ENCODE measurements around the gene STN1.

Gene STN1

GRCh38 chr10:103941801-103942200 lies 23.8 kb upstream of the STN1 start:
- H3K4me1 ChIP-seq (ENCODE audit: control insufficient read depth, insufficient read depth, low read length) = no peaks in the 10 kb centered on the region
- no peaks in the 10 kb centered on the region for H3K36me3 ChIP-seq (ENCODE audit: insufficient read depth, low read length)
- no peak overlapping the region for H3K9ac ChIP-seq (ENCODE audit: low read depth, low read length)
- H3K9me3 ChIP-seq (replicated peaks; ENCODE audit: low read length) = no peaks in the 10 kb centered on the region
- H3K27me3 ChIP-seq (ENCODE audit: control insufficient read depth, insufficient read depth, low read length) = no peaks in the 10 kb centered on the region
- no peak overlapping the region for H3K4me3 ChIP-seq (ENCODE audit: low read length)
- no peak overlapping the region for H3K4me2 ChIP-seq (ENCODE audit: low read length)

GRCh38 chr10:103939522-103939921 lies 21.5 kb upstream of the STN1 start:
- no peak overlapping the region for H3K4me3 ChIP-seq (ENCODE audit: low read length)
- no peak overlapping the region for H3K9ac ChIP-seq (ENCODE audit: low read depth, low read length)
- H3K4me1 ChIP-seq (ENCODE audit: control insufficient read depth, insufficient read depth, low read length) = no peaks in the 10 kb centered on the region
- no peaks in the 10 kb centered on the region for H3K36me3 ChIP-seq (ENCODE audit: insufficient read depth, low read length)
- H3K9me3 ChIP-seq (replicated peaks; ENCODE audit: low read length) = no peaks in the 10 kb centered on the region
- H3K4me2 ChIP-seq (ENCODE audit: low read length) = no peak overlapping the region
- H3K27me3 ChIP-seq (ENCODE audit: control insufficient read depth, insufficient read depth, low read length) = no peaks in the 10 kb centered on the region

DNA sequence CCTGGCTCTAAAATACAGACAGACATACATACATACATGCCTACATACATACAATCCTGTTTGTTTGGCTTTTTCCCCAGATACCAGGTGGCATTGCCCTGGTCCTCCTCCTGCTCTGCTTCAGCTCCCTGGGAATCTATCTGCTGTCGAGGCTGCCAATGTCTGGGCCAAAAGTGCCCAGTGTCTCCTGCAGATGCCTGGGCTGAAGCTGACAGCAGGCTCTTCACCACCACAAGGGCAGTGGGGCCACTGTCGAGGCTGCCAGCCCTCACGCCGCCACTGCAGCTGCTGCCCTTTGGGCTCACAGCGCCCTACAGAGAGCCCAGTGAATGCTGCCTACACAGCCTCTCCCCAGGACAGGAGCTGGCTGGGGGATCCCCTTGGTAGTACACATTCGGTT lies 18.0 kb upstream of the STN1 start:
- Histone ChIP-seq H3K27me3 (ENCODE audit: control insufficient read depth, insufficient read depth, low read length) (no peaks in the 10 kb centered on the region), H3K9me3 (replicated peaks; ENCODE audit: low read length) (no peaks in the 10 kb centered on the region), H3K36me3 (ENCODE audit: insufficient read depth, low read length) (no peaks in the 10 kb centered on the region), H3K4me1 (ENCODE audit: control insufficient read depth, insufficient read depth, low read length) (no peaks in the 10 kb centered on the region), H3K4me2 (ENCODE audit: low read length) (no peak overlapping the region), H3K4me3 (ENCODE audit: low read length) (no peak overlapping the region), H3K9ac (ENCODE audit: low read depth, low read length) (no peak overlapping the region)

GRCh38 chr10:103934308-103934707 lies 16.3 kb upstream of the STN1 start:
- Histone ChIP-seq H3K27me3 (ENCODE audit: control insufficient read depth, insufficient read depth, low read length) (no peaks in the 10 kb centered on the region), H3K4me2 (ENCODE audit: low read length) (no peak overlapping the region), H3K4me3 (ENCODE audit: low read length) (no peak overlapping the region), H3K9me3 (replicated peaks; ENCODE audit: low read length) (no peaks in the 10 kb centered on the region), H3K36me3 (ENCODE audit: insufficient read depth, low read length) (no peaks in the 10 kb centered on the region), H3K9ac (ENCODE audit: low read depth, low read length) (no peak overlapping the region), H3K4me1 (ENCODE audit: control insufficient read depth, insufficient read depth, low read length) (no peaks in the 10 kb centered on the region)

- no peaks in the 10 kb centered on the region for H3K36me3 ChIP-seq (ENCODE audit: insufficient read depth, low read length)
- H3K4me2 ChIP-seq (ENCODE audit: low read length) = no peak overlapping the region
- no peak overlapping the region for H3K4me3 ChIP-seq (ENCODE audit: low read length)
- no peak overlapping the region for H3K9ac ChIP-seq (ENCODE audit: low read depth, low read length)
- no peaks in the 10 kb centered on the region for H3K27me3 ChIP-seq (ENCODE audit: control insufficient read depth, insufficient read depth, low read length)
- H3K9me3 ChIP-seq (replicated peaks; ENCODE audit: low read length) = no peaks in the 10 kb centered on the region
- H3K4me1 ChIP-seq (ENCODE audit: control insufficient read depth, insufficient read depth, low read length) = no peaks in the 10 kb centered on the region
Measured at GRCh38 chr10:103933557-103934121, 15.7 kb upstream of the STN1 start.

- H3K9ac ChIP-seq (ENCODE audit: low read depth, low read length) = no peak overlapping the region
- H3K4me1 ChIP-seq (ENCODE audit: control insufficient read depth, insufficient read depth, low read length) = no peaks in the 10 kb centered on the region
- H3K4me3 ChIP-seq (ENCODE audit: low read length) = no peak overlapping the region
- H3K9me3 ChIP-seq (replicated peaks; ENCODE audit: low read length) = no peaks in the 10 kb centered on the region
- no peak overlapping the region for H3K4me2 ChIP-seq (ENCODE audit: low read length)
- no peaks in the 10 kb centered on the region for H3K27me3 ChIP-seq (ENCODE audit: control insufficient read depth, insufficient read depth, low read length)
- no peaks in the 10 kb centered on the region for H3K36me3 ChIP-seq (ENCODE audit: insufficient read depth, low read length)
Measured at GRCh38 chr10:103932971-103933370, 15.0 kb upstream of the STN1 start.

GRCh38 chr10:103932271-103932670 lies 14.3 kb upstream of the STN1 start:
- H3K4me2 ChIP-seq (ENCODE audit: low read length) = no peak overlapping the region
- H3K27me3 ChIP-seq (ENCODE audit: control insufficient read depth, insufficient read depth, low read length) = no peaks in the 10 kb centered on the region
- no peak overlapping the region for H3K4me3 ChIP-seq (ENCODE audit: low read length)
- no peak overlapping the region for H3K9ac ChIP-seq (ENCODE audit: low read depth, low read length)
- H3K9me3 ChIP-seq (replicated peaks; ENCODE audit: low read length) = no peaks in the 10 kb centered on the region
- no peaks in the 10 kb centered on the region for H3K36me3 ChIP-seq (ENCODE audit: insufficient read depth, low read length)
- H3K4me1 ChIP-seq (ENCODE audit: control insufficient read depth, insufficient read depth, low read length) = no peaks in the 10 kb centered on the region

DNA sequence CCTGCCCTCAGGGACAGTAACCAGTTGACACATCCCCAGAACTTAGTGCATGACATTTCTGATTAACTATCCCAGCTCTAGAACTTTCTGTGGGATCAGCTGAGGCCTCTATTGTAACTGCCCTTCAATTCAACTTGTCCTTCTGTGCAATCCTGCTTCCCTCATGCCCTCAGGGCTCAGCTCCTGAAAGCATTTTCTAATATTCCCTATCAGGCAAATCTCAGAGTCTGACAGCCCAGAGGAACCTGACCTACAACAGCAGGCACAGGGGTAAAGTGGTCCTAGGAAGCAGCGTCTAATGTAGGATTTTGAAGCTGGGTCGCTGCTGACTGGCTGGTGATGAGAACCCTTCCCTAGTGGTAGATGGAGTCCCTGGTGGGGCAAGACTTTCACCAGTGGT lies 13.6 kb upstream of the STN1 start:
- H3K36me3 ChIP-seq (ENCODE audit: insufficient read depth, low read length) = no peaks in the 10 kb centered on the region
- H3K4me3 ChIP-seq (ENCODE audit: low read length) = no peak overlapping the region
- no peak overlapping the region for H3K4me2 ChIP-seq (ENCODE audit: low read length)
- no peaks in the 10 kb centered on the region for H3K9me3 ChIP-seq (replicated peaks; ENCODE audit: low read length)
- no peaks in the 10 kb centered on the region for H3K4me1 ChIP-seq (ENCODE audit: control insufficient read depth, insufficient read depth, low read length)
- no peaks in the 10 kb centered on the region for H3K27me3 ChIP-seq (ENCODE audit: control insufficient read depth, insufficient read depth, low read length)
- H3K9ac ChIP-seq (ENCODE audit: low read depth, low read length) = no peak overlapping the region

DNA sequence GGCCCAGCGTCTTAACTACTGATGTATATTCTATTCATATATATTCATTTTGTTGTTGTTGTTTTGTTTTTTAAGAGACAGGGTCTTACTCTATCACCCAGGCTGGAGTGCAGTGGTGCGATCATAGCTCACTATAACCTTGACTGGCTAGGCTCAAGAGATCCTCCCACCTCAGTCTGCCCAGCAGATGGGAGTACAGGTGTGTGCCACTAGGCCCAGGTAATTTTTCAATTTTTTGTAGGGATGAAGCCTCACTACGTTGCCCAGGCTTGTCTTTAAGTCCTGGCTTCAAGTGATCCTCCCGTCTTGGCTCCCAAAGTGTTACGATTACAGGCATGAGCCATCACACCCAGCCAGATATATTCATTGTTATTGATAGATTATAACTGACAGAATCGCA lies 12.9 kb upstream of the STN1 start:
- Histone ChIP-seq H3K9me3 (replicated peaks; ENCODE audit: low read length) (no peaks in the 10 kb centered on the region), H3K4me2 (ENCODE audit: low read length) (no peak overlapping the region), H3K9ac (ENCODE audit: low read depth, low read length) (no peak overlapping the region), H3K36me3 (ENCODE audit: insufficient read depth, low read length) (no peaks in the 10 kb centered on the region), H3K27me3 (ENCODE audit: control insufficient read depth, insufficient read depth, low read length) (no peaks in the 10 kb centered on the region), H3K4me3 (ENCODE audit: low read length) (no peak overlapping the region), H3K4me1 (ENCODE audit: control insufficient read depth, insufficient read depth, low read length) (no peaks in the 10 kb centered on the region)

- no peak overlapping the region for H3K4me2 ChIP-seq (ENCODE audit: low read length)
- no peak overlapping the region for H3K4me3 ChIP-seq (ENCODE audit: low read length)
- H3K27me3 ChIP-seq (ENCODE audit: control insufficient read depth, insufficient read depth, low read length) = no peaks in the 10 kb centered on the region
- H3K9ac ChIP-seq (ENCODE audit: low read depth, low read length) = no peak overlapping the region
- H3K36me3 ChIP-seq (ENCODE audit: insufficient read depth, low read length) = no peaks in the 10 kb centered on the region
- H3K9me3 ChIP-seq (replicated peaks; ENCODE audit: low read length) = no peaks in the 10 kb centered on the region
- no peaks in the 10 kb centered on the region for H3K4me1 ChIP-seq (ENCODE audit: control insufficient read depth, insufficient read depth, low read length)
Measured at GRCh38 chr10:103930449-103930848, 12.5 kb upstream of the STN1 start.

- no peak overlapping the region for H3K9ac ChIP-seq (ENCODE audit: low read depth, low read length)
- H3K36me3 ChIP-seq (ENCODE audit: insufficient read depth, low read length) = no peaks in the 10 kb centered on the region
- no peak overlapping the region for H3K4me2 ChIP-seq (ENCODE audit: low read length)
- no peak overlapping the region for H3K4me3 ChIP-seq (ENCODE audit: low read length)
- no peaks in the 10 kb centered on the region for H3K27me3 ChIP-seq (ENCODE audit: control insufficient read depth, insufficient read depth, low read length)
- no peaks in the 10 kb centered on the region for H3K9me3 ChIP-seq (replicated peaks; ENCODE audit: low read length)
- no peaks in the 10 kb centered on the region for H3K4me1 ChIP-seq (ENCODE audit: control insufficient read depth, insufficient read depth, low read length)
Measured at GRCh38 chr10:103929381-103929921, 11.5 kb upstream of the STN1 start.

DNA sequence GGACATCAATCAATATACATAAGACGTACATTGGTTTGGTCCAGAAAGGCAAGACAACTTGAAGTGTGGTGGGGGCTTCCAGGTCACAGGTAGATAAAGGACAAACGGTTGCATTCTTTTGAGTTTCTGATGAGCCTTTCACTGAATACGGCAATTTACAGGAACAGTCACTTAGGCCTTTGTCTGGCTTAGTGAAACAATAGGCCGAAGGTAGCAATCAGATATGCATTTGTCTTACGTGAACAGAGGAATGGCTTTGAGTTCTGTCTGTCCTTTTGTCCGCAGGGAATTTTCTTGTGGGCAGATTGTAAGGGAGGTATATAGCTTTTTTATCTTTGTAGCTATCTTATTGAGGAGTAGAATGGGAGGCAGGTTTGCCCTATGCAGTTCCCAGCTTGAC lies 10.8 kb upstream of the STN1 start:
- Histone ChIP-seq H3K36me3 (ENCODE audit: insufficient read depth, low read length) (no peaks in the 10 kb centered on the region), H3K27me3 (ENCODE audit: control insufficient read depth, insufficient read depth, low read length) (no peaks in the 10 kb centered on the region), H3K4me1 (ENCODE audit: control insufficient read depth, insufficient read depth, low read length) (no peaks in the 10 kb centered on the region), H3K9ac (ENCODE audit: low read depth, low read length) (no peak overlapping the region), H3K4me2 (ENCODE audit: low read length) (no peak overlapping the region), H3K4me3 (ENCODE audit: low read length) (no peak overlapping the region), H3K9me3 (replicated peaks; ENCODE audit: low read length) (no peaks in the 10 kb centered on the region)
